Measurements from ENCODE around the gene PTPRS.

DNA sequence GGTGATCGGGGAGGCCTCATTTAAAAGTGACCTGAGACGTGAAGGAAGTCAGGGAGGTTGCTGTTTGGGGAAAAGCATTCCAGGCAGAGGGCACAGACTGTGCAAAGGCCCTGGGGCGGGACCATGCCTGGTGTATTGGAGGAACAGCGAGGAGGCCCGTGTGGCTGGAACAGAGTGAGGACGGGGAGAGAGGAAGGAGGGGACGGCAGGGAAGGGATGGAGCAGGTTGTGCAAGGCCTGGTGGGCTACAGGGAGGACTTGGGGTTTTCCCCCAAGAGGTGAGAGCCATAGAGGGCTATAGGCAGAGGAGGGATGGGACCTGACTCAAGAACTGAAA lies 17.2 kb downstream of the PTPRS start:
- TF ChIP-seq MAFK (IDR thresholded peaks at IDR 0.05; ENCODE audit: low read length): no peak
- TF ChIP-seq TAF1 (IDR thresholded peaks at IDR 0.05; ENCODE audit: control insufficient read depth, extremely low read depth, insufficient read depth, low read length, severe bottlenecking): no peak

Measured in K562 (cell line).